ENCODE data around the gene SNX13.

Gene SNX13

DNA sequence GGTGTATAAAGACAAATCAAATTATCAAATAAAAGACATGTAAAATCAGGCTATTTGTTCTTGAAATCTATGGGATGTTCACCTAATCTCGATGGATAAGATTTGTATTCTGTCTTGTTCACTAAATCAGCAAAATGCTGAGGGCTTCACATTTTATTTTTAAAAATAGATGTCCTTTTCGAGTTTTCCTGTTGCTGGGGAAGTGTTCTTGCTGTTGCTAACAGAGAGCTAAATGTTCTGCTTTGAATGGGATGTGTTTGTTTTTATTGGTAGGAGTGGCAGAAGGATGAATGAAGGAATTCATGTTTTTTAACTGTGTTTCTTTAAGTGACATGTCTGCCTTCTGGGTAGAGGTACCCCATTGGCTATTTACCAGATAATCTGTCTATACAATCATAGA is 7.3 kb upstream of the SNX13 start:
- DNase-seq (ENCODE audit: low read depth): no peak
- no peak overlapping the region for H3K4me3 ChIP-seq (ENCODE audit: low read depth, low read length)
- no peak for TF ChIP-seq CTCF (IDR thresholded peaks at IDR 0.05; ENCODE audit: insufficient read depth, low read depth, low read length, missing control alignments)

- no peak overlapping the region for H3K4me3 ChIP-seq (ENCODE audit: low read depth, low read length)
- peak; percentile 24 for DNase-seq (ENCODE audit: low read depth)
- TF ChIP-seq CTCF (IDR thresholded peaks at IDR 0.05; ENCODE audit: insufficient read depth, low read depth, low read length, missing control alignments): no peak
These were observed 6.3 kb upstream of the SNX13 start for GRCh38 chr7:17946591-17946990.

GRCh38 chr7:17944720-17945119 is 4.4 kb upstream of the SNX13 start:
- no peak for TF ChIP-seq CTCF (IDR thresholded peaks at IDR 0.05; ENCODE audit: insufficient read depth, low read depth, low read length, missing control alignments)
- no peak for DNase-seq (ENCODE audit: low read depth)
- H3K4me3 ChIP-seq (ENCODE audit: low read depth, low read length): no peak overlapping the region

DNA sequence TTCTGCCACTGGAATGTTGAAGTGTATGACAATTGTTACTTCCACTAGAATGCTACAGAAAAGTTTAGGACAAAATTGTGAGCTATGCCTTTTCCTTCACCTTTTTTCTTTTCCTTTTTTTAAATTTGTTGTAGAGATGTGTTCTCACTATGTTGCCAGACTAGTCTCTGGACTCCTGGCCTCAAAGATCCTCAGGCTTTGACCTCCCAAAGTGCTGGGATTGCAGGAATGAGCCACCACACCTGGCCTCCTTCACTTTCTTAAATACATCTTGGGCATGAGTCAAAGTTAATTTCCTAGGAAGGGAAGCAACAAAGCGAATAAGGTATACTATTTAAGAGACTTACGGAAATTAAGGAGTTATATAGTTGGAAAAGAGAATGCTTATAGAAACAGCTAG is 2.7 kb upstream of the SNX13 start:
- no peak for DNase-seq (ENCODE audit: low read depth)
- H3K4me3 ChIP-seq (ENCODE audit: low read depth, low read length): no peak overlapping the region
- TF ChIP-seq CTCF (IDR thresholded peaks at IDR 0.05; ENCODE audit: insufficient read depth, low read depth, low read length, missing control alignments): no peak

DNA sequence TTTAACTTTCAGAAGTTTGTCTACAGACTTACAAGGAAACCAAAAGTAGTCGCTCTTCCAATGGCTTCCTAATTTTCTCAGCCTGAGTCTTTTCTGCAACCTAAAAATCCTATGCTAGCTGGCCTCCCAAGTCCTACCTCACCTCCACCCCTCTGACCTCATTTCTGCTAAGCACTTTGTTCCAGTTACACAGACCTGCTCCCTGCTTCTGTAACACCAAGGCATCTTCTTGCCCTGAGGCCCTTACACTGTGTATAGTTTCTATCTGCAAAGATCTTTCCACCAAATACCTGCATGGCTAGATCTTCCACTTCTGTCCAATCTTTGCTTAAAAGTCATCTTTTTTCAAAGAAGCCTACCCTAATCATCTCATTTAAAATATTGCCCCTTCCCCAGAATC is 1.9 kb upstream of the SNX13 start:
- no peak for DNase-seq (ENCODE audit: low read depth)
- no peak overlapping the region for H3K4me3 ChIP-seq (ENCODE audit: low read depth, low read length)
- TF ChIP-seq CTCF (IDR thresholded peaks at IDR 0.05; ENCODE audit: insufficient read depth, low read depth, low read length, missing control alignments): no peak

GRCh38 chr7:17940951-17941431 is 697 bp upstream of the SNX13 start:
- H3K4me3 ChIP-seq (ENCODE audit: low read depth, low read length): peak overlapping the region; percentile 91
- TF ChIP-seq CTCF (IDR thresholded peaks at IDR 0.05; ENCODE audit: insufficient read depth, low read depth, low read length, missing control alignments): no peak
- DNase-seq (ENCODE audit: low read depth): peak; percentile 5

DNA sequence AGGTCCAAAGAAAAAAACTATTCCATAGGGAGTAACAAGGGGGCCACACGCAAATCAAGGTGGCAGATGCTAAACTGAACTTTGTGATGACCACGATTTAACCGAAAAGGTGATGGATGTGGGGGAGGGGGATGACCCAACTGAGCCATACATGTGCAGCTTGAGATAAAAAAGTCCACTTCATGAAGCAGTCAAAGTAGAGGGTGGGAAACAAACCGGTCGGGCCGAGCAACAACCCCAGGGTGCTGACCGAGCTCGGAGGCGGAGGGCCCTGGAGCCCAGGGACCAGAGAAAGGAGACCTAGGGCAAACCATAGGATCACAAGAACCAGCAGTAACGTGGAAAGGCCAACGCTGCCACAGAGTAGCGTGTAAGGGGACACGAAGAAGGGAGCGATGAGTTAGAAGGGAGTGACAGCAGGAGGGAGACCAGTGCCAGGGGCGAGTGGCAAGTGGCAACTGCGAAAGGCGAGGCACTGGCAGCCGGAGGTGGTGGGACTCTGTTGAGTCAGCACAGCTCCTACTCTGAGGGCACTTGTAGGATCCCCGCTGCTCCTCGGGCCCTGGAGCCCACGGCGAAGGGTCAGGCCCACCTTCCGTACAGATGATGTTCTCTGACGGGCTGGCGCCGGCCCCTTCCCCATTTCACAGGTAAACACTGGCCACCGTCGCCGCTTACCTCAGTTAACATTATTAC is 540 bp downstream of the SNX13 start:
- TF ChIP-seq CTCF (IDR thresholded peaks at IDR 0.05; ENCODE audit: insufficient read depth, low read depth, low read length, missing control alignments): no peak
- peak overlapping the region; percentile 91 for H3K4me3 ChIP-seq (ENCODE audit: low read depth, low read length)
- DNase-seq (ENCODE audit: low read depth): peak; percentile 46

All from GM12865 (cell line).